GM23338 (cell line): ENCODE results near the gene AKR1C4. TPM values are rescaled to one million over a fixed set of nuclear protein-coding genes. Genes with fewer than 3 reads are reported as not detected.
"Not testable (repeated sequence)": the region's sequence is repeated elsewhere in the genome, so short reads cannot be mapped to it uniquely, and the experiment has no call there.

ENCODE experiments used
- ATAC-seq: fragments of 200-7000 bp; cut with Tn5 transposase; 3 replicates; pipeline ENCODE4 v1.9.1; 2020
- DNase-seq: peaks from one replicate; pipeline ENCODE4 v3.0.0-alpha.2; 2015; ENCODE audit warnings: low spot score
- H2AFZ ChIP-seq: fragments of 200-600 bp; sonication (generic); 2 replicates; pipeline ENCODE4 v1.8.0; 2016; ENCODE audit warnings: antibody characterized with exemption, mild to moderate bottlenecking, moderate library complexity
- H3F3A ChIP-seq: fragments of 200-600 bp; sonication (generic); replicated peaks from 2 replicates; pipeline ENCODE4 v1.8.0; 2017; ENCODE audit warnings: antibody characterized with exemption, mixed run types, low read depth
- H3K27ac ChIP-seq: fragments of 200-600 bp; sonication (generic); 2 replicates; pipeline ENCODE4 v1.6.1; 2016; ENCODE audit warnings: low read depth
- H3K27me3 ChIP-seq: fragments of 200-600 bp; sonication (generic); 2 replicates; pipeline ENCODE4 v1.8.0; 2016; ENCODE audit warnings: mild to moderate bottlenecking, mixed run types, moderate library complexity; ENCODE audit not compliant: insufficient read depth
- H3K36me3 ChIP-seq: fragments of 200-600 bp; sonication (generic); 2 replicates; pipeline ENCODE4 v1.8.0; 2016; ENCODE audit warnings: mild to moderate bottlenecking; ENCODE audit not compliant: insufficient read depth
- H3K4me1 ChIP-seq: fragments of 200-600 bp; sonication (generic); 2 replicates; pipeline ENCODE4 v1.8.0; 2016; ENCODE audit warnings: mild to moderate bottlenecking, moderate library complexity; ENCODE audit not compliant: insufficient read depth
- H3K4me2 ChIP-seq: fragments of 200-600 bp; sonication (generic); 2 replicates; pipeline ENCODE4 v1.7.1; 2017; ENCODE audit warnings: mixed run types
- H3K4me3 ChIP-seq: fragments of 200-600 bp; sonication (generic); 2 replicates; pipeline ENCODE4 v1.6.1; 2016; ENCODE audit warnings: mixed run types
- H3K79me2 ChIP-seq: fragments of 200-600 bp; sonication (generic); replicated peaks from 2 replicates; pipeline ENCODE4 v1.8.0; 2017; ENCODE audit warnings: mild to moderate bottlenecking; ENCODE audit not compliant: insufficient read depth
- H3K9me2 ChIP-seq: fragments of 200-600 bp; sonication (generic); 2 replicates; pipeline ENCODE4 v1.8.0; 2017; ENCODE audit not compliant: insufficient read depth
- H4K20me1 ChIP-seq: fragments of 200-600 bp; sonication (generic); replicated peaks from 2 replicates; pipeline ENCODE4 v1.8.0; 2017; ENCODE audit warnings: mild to moderate bottlenecking; ENCODE audit not compliant: insufficient read depth
- H3K27ac Mint-ChIP-seq: 2 replicates; pipeline ENCODE4 v1.8.0; 2020; ENCODE audit warnings: inconsistent platforms, mild to moderate bottlenecking, moderate library complexity, mixed read lengths
- H3K27me3 Mint-ChIP-seq: 3 replicates; pipeline ENCODE4 v1.8.0; 2022; ENCODE audit warnings: low read depth, mild to moderate bottlenecking, moderate library complexity, mixed read lengths, inconsistent platforms; ENCODE audit not compliant: insufficient read depth, poor library complexity
- H3K36me3 Mint-ChIP-seq: 3 replicates; pipeline ENCODE4 v1.8.0; 2021; ENCODE audit warnings: low read depth, mild to moderate bottlenecking, inconsistent platforms, moderate library complexity, mixed read lengths
- H3K4me1 Mint-ChIP-seq: 3 replicates; pipeline ENCODE4 v1.8.0; 2020; ENCODE audit warnings: mild to moderate bottlenecking, inconsistent platforms, mixed read lengths
- H3K4me3 Mint-ChIP-seq: 3 replicates; pipeline ENCODE4 v1.8.0; 2021; ENCODE audit warnings: moderate library complexity, mild to moderate bottlenecking, inconsistent platforms, mixed read lengths
- H3K9me3 Mint-ChIP-seq: 3 replicates; pipeline ENCODE4 v1.8.0; 2020; ENCODE audit warnings: moderate library complexity, mild to moderate bottlenecking, inconsistent platforms, mixed read lengths
- CREB1 ChIP-seq: fragments of 250-450 bp; sonication (Bioruptor Pico); IDR thresholded peaks from 2 replicates; pipeline ENCODE4 v1.5.0; 2020; ENCODE audit warnings: low read depth, mild to moderate bottlenecking, moderate library complexity
- CTCF ChIP-seq, 2 experiments: fragments of 200-600 bp in 1 of 2; sonication (generic) in 1 of 2; conservative IDR thresholded peaks; 2 replicates each; pipeline versions ENCODE4 v1.5.1 to v1.6.1; 2016 to 2017; ENCODE audit warnings: antibody characterized with exemption in 2 of 2, low read depth in 2 of 2, mild to moderate bottlenecking in 2 of 2, moderate library complexity in 1 of 2
- ETS1 ChIP-seq: IDR thresholded peaks from 2 replicates; pipeline ENCODE4 v1.6.1; 2016; ENCODE audit warnings: antibody characterized with exemption
- EZH2 ChIP-seq: fragments of 200-600 bp; sonication (generic); IDR thresholded peaks from one replicate; pipeline ENCODE4 v1.8.0; 2017; ENCODE audit warnings: antibody characterized with exemption, mild to moderate bottlenecking, low read depth; ENCODE audit not compliant: unreplicated experiment
- JUNB ChIP-seq: IDR thresholded peaks from one replicate; pipeline ENCODE4 v1.6.1; 2016; ENCODE audit warnings: antibody characterized with exemption; ENCODE audit not compliant: unreplicated experiment
- NANOG ChIP-seq: IDR thresholded peaks from 2 replicates; pipeline ENCODE4 v1.6.1; 2016; ENCODE audit warnings: antibody characterized with exemption, borderline replicate concordance
- POLR2AphosphoS5 ChIP-seq: IDR thresholded peaks from 2 replicates; pipeline ENCODE4 v1.6.1; 2016; ENCODE audit warnings: antibody characterized with exemption, low read depth
- REST ChIP-seq: IDR thresholded peaks from one replicate; pipeline ENCODE4 v1.6.1; 2018; ENCODE audit warnings: antibody characterized with exemption; ENCODE audit not compliant: unreplicated experiment
- STAT1 ChIP-seq: IDR thresholded peaks from one replicate; pipeline ENCODE4 v1.6.1; 2016; ENCODE audit warnings: antibody characterized with exemption; ENCODE audit not compliant: unreplicated experiment
- ZNF114 ChIP-seq: fragments of 250-450 bp; sonication (Bioruptor Pico); IDR thresholded peaks from 2 replicates; pipeline ENCODE4 v1.5.0; 2020; ENCODE audit warnings: mild to moderate bottlenecking, moderate library complexity
- ZNF331 ChIP-seq: fragments of 250-450 bp; sonication (Bioruptor Pico); IDR thresholded peaks from 2 replicates; pipeline ENCODE4 v1.5.0; 2020; ENCODE audit warnings: low read depth, mild to moderate bottlenecking, moderate library complexity
- polyA plus RNA-seq: library from polyadenylated mRNA; unstranded; fragments of >200 nt; fragmentation: Nextera tagmentation; extraction: Ambion mirVana; gene quantifications from 2 replicates; pipeline ENCODE4 v1.2.1, GENCODE V29; 2016
- total RNA-seq: library from RNA; depleted of rRNA; stranded (reverse); fragments of >200 nt; shearing (Covaris generic); gene quantifications from 2 replicates; pipeline ENCODE4 v1.2.3, GENCODE V29; 2014

Gene AKR1C4
- total and polyA plus RNA-seq, 2 experiments from 2014 or later = not detected

GRCh38 chr10:5222942-5223341, 26.3 kb downstream of the AKR1C4 start:
- H3K9me2 ChIP-seq, H3K36me3 ChIP-seq, H3F3A ChIP-seq, H3K4me1 ChIP-seq, ATAC-seq, H3K27ac Mint-ChIP-seq, H3K4me3 ChIP-seq, H3K27me3 ChIP-seq, H3K4me3 Mint-ChIP-seq, H4K20me1 ChIP-seq, H3K27me3 Mint-ChIP-seq, DNase-seq, H3K27ac ChIP-seq, H3K4me2 ChIP-seq, H3K79me2 ChIP-seq, H3K4me1 Mint-ChIP-seq, H2AFZ ChIP-seq: not testable (repeated sequence)
- Mint-ChIP-seq H3K9me3 (peaks cover 45% of the 10 kb centered on the region), H3K36me3 (peaks cover 11% of the 10 kb centered on the region)

- Histone ChIP-seq H4K20me1 (no peaks in the 10 kb centered on the region), H3K27me3 (no peaks in the 10 kb centered on the region), H3K4me1 (no peaks in the 10 kb centered on the region), H3F3A (no peaks in the 10 kb centered on the region), H3K4me2 (no peak overlapping the region), H2AFZ (no peak overlapping the region), H3K36me3 (no peaks in the 10 kb centered on the region), H3K4me3 (no peak overlapping the region), H3K9me2 (0 out of 2 replicates have a peak, but pooled peaks cover 6% of the 10 kb centered on the region), H3K79me2 (no peaks in the 10 kb centered on the region), H3K27ac (no peak overlapping the region)
- DNase-seq (no peak), ATAC-seq (no peak)
- no peak for TF ChIP-seq ZNF331 (CRISPR knock-in tag)
- TF ChIP-seq CREB1 = no peak
- TF ChIP-seq JUNB = no peak
- TF ChIP-seq STAT1 = no peak
- no peak for TF ChIP-seq ZNF114
- TF ChIP-seq CTCF (conservative IDR thresholded peaks at IDR 0.05; ENCODE audit: low read depth in 2 of 2) = no peak
- Mint-ChIP-seq H3K4me1 (no peaks in the 10 kb centered on the region), H3K27me3 (peaks cover 1% of the 10 kb centered on the region), H3K27ac (no peak overlapping the region), H3K9me3 (peaks cover 15% of the 10 kb centered on the region), H3K36me3 (no peaks in the 10 kb centered on the region), H3K4me3 (no peak overlapping the region)
Observed at GRCh38 chr10:5229019-5229418, 32.4 kb downstream of the AKR1C4 start.

DNA sequence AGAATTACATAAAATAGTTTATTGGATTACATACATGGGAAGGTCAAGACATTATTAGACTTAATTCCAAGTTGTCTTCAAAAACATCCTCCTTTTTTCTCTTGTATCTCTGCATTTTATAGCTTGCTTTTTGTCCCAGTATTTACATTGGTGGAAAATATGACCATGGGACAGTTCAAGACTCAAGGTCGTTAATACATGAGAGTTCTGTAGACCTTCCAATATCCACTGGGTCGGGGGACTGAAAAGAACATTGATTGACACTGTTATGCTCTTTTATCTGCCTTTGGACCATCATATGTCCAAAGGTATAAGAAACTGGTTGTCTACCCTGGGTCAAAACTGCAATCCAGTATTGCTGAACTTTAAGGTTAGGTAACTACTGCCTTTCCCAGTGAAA, 36.7 kb downstream of the AKR1C4 start:
- Mint-ChIP-seq H3K9me3 (peaks cover 17% of the 10 kb centered on the region), H3K27me3 (peaks cover 1% of the 10 kb centered on the region), H3K4me3 (no peak overlapping the region), H3K4me1 (no peaks in the 10 kb centered on the region), H3K27ac (no peak overlapping the region), H3K36me3 (no peaks in the 10 kb centered on the region; the same call in 2 of the 3 replicates)
- no peak overlapping the region for H3K4me2 ChIP-seq
- ATAC-seq (no peak), DNase-seq (no peak)
- H2AFZ ChIP-seq = no peak overlapping the region
- no peaks in the 10 kb centered on the region for H4K20me1 ChIP-seq
- no peaks in the 10 kb centered on the region for H3K4me1 ChIP-seq
- H3K79me2 ChIP-seq = no peaks in the 10 kb centered on the region
- H3K27ac ChIP-seq = no peak overlapping the region
- no peaks in the 10 kb centered on the region for H3F3A ChIP-seq
- H3K4me3 ChIP-seq = no peak overlapping the region
- H3K36me3 ChIP-seq = no peaks in the 10 kb centered on the region
- H3K9me2 ChIP-seq = 0 out of 2 replicates have a peak, but pooled peaks cover 6% of the 10 kb centered on the region
- no peaks in the 10 kb centered on the region for H3K27me3 ChIP-seq
- no peak for TF ChIP-seq POLR2AphosphoS5
- no peak for TF ChIP-seq STAT1
- no peak for TF ChIP-seq NANOG
- no peak for TF ChIP-seq EZH2
- TF ChIP-seq JUNB = no peak
- no peak for TF ChIP-seq REST
- no peak for TF ChIP-seq CTCF (conservative IDR thresholded peaks at IDR 0.05; ENCODE audit: low read depth in 2 of 2)
- no peak for TF ChIP-seq ZNF331 (CRISPR knock-in tag)
- TF ChIP-seq ZNF114 = no peak
- TF ChIP-seq ETS1 = no peak
- no peak for TF ChIP-seq CREB1
